Breast epithelium (tissue), 3 donors: ENCODE measurements around the gene KIF4A.

Source experiments
- CTCF ChIP-seq, 3 donors: fragments of 450-650 bp; IDR thresholded peaks; one replicate each; pipeline ENCODE4 v1.5.1; 2016 to 2017; ENCODE audit warnings: antibody characterized with exemption in 3 of 3, mild to moderate bottlenecking in 3 of 3, moderate library complexity in 3 of 3
- POLR2A ChIP-seq: fragments of 450-650 bp; IDR thresholded peaks from one replicate; pipeline ENCODE4 v1.6.1; 2016; ENCODE audit warnings: antibody characterized with exemption, mild to moderate bottlenecking, moderate library complexity
- POLR2AphosphoS5 ChIP-seq, 3 donors: sonication (generic); formaldehyde crosslinking; IDR thresholded peaks; one replicate each; pipeline ENCODE4 v1.6.1; 2017; ENCODE audit warnings: antibody characterized with exemption in 3 of 3

GRCh38 chrX:70252491-70252890 lies 37.4 kb upstream of the KIF4A start:
- TF ChIP-seq CTCF (IDR thresholded peaks at IDR 0.05) (no peak), POLR2A (no peak), POLR2AphosphoS5 (IDR thresholded peaks at IDR 0.05) (no peak)
